Activated naive CD8-positive, alpha-beta T cell treated with anti-CD3 and anti-CD28 coated beads, Interleukin-2, amount 50 U/mL, for 24 hours (primary cell): ENCODE data around the gene EFNB1.

Source experiments
- ATAC-seq: fragments of 150-1000 bp; cut with Tn5 transposase; one replicate; pipeline ENCODE4 v1.10.0; 2021
- DNase-seq: peaks from one replicate; pipeline ENCODE4 v3.0.0; 2021
- H3K27ac Mint-ChIP-seq: one replicate; pipeline ENCODE4 v1.8.0; 2021; ENCODE audit warnings: mild to moderate bottlenecking, mixed read lengths
- H3K27me3 Mint-ChIP-seq: one replicate; pipeline ENCODE4 v1.8.0; 2021; ENCODE audit warnings: mixed read lengths
- H3K36me3 Mint-ChIP-seq: one replicate; pipeline ENCODE4 v1.8.0; 2021; ENCODE audit warnings: low read depth, mixed read lengths
- H3K4me1 Mint-ChIP-seq: one replicate; pipeline ENCODE4 v1.8.0; 2021; ENCODE audit warnings: mixed read lengths
- H3K4me3 Mint-ChIP-seq: one replicate; pipeline ENCODE4 v1.8.0; 2021; ENCODE audit warnings: mild to moderate bottlenecking, moderate library complexity, mixed read lengths
- H3K9me3 Mint-ChIP-seq: one replicate; pipeline ENCODE4 v1.8.0; 2021; ENCODE audit warnings: mixed read lengths

EFNB1 gene

DNA sequence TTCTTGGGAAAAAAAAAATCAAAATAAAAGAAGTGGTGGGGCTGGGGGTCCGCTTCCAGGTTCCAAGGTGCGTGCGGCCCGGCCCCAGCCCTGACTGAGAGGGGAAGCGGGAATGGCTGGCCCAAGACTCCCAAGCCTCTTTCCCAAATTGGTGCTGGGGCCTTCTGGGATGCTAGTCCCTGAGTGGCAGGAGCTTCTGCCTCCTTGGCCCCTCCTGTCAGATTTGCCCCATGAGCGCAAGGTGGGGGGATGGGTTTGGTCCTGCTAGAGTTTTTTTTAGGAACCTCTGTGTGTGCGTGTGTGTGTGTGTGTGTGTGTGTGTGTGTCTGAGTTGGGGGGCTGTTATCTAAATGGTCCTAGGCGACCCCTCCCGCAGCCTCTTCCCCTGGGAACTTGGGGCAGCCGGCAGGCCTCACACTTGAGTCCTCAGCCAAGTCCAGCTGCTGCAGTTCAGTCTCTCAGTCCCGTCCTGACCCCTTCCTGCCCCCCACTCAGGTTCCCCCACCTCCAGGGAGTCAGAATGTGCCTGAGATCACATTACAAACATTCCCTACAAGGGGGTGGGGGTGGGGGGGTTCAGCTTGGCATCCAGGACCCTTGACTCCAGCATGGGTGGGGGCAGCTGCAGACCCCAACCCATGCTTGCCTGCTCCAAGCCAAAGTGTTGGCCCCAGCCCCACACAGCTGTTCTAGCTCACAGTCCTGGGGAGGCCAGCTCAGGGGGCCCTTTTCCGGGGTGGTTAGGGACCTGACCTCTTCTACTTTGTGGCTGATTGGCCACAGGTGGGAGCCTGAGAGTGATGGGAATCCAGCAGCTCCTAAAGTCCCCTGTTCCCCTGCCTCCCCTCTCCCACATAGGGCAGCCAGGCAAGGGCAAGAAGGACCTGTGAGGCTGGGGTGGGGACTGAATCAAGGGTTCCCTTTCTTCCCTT lies 4.0 kb downstream of the EFNB1 start:
- Mint-ChIP-seq H3K9me3 (no peaks in the 10 kb centered on the region), H3K4me3 (peak overlapping the region; percentile 48), H3K4me1 (peaks cover 19% of the 10 kb centered on the region), H3K27me3 (no peaks in the 10 kb centered on the region), H3K27ac (no peak overlapping the region), H3K36me3 (peaks cover 4% of the 10 kb centered on the region)
- no peak for DNase-seq
- ATAC-seq = no peak

DNA sequence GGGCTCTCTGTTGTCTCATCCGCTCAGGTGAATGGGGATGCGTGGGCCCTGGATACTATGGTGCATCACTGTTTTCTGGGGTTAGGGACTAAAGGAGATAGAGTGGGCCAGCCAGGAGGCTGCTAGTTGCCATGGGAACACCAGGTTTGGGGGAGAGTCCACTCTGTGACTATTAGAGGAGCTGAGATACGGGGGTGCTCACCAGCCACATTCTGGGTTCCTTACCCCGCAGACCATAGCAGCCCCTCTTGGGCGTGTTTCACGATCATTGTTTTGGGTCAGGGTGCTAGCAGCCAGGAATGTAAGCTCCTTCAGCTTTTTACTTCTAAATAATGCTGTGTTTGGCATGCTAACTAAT lies 4.6 kb downstream of the EFNB1 start:
- Mint-ChIP-seq H3K27me3 (no peaks in the 10 kb centered on the region), H3K9me3 (no peaks in the 10 kb centered on the region), H3K4me1 (peaks cover 17% of the 10 kb centered on the region), H3K27ac (no peak overlapping the region), H3K4me3 (no peak overlapping the region), H3K36me3 (peaks cover 4% of the 10 kb centered on the region)
- DNase-seq = no peak
- no peak for ATAC-seq

DNA sequence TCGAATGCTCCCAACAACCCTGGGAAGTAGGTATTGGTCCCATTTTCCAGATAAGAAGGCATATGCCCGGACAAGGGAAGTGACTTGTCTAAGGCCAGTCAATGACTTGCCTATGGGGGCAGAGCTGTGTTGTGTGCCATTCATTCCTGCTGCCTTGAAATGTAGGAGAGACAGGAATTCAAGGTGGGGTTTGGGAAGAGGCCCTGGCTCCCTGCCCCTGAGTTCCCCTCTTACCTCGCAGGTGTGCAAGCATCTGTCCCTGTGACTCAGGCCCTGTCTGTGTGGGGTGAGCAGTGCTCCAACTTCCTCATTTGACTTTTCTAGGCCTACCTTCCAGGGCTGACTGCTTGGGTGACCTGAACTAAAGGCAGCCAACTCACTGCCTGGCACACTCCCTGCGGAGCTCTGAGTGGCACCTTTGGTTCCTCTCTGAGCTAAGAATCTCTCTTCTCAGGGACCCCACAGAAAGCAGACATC lies 5.1 kb downstream of the EFNB1 start:
- H3K9me3 Mint-ChIP-seq = no peaks in the 10 kb centered on the region
- no peak overlapping the region for H3K27ac Mint-ChIP-seq
- ATAC-seq = no peak
- H3K4me3 Mint-ChIP-seq = no peak overlapping the region
- H3K4me1 Mint-ChIP-seq = peaks cover 14% of the 10 kb centered on the region
- DNase-seq = no peak
- peaks cover 4% of the 10 kb centered on the region for H3K36me3 Mint-ChIP-seq
- H3K27me3 Mint-ChIP-seq = no peaks in the 10 kb centered on the region

DNA sequence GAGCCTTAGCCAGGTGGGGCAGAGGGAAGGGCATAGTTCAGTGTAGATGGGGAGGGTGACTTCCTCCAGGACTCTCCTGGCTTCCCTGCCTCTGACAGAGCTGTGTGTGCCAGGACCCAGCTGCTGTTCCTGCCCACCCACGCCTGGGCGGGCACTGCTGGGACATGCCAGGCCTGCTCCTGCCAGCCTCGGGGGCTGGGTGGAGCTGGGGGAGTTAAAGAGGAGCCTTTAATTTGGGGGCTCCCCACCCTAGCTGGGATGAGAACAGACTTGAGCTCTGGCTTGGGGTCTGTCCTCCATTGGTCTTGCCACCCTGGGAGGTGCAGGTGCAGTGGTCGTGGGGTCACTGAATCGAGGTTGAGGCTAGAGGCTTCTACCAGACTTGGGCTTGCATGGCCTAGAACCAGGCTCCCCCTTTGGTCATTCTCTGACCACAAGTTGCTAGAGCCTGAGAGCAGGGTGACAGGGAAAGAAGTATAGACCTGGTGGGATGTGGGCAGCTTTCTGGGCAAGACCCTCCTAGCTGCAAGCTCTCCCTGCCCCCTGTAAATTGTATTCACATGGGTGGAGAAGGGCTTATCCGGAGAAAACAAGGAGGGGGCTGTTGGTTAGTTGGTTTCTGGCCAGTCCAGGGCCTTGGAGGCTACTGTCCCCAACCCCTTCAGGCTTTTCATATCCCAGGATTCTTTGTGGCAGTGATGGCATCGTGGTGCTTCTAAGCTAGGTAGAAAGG lies 5.7 kb downstream of the EFNB1 start:
- no peaks in the 10 kb centered on the region for H3K27me3 Mint-ChIP-seq
- H3K36me3 Mint-ChIP-seq = peaks cover 4% of the 10 kb centered on the region
- ATAC-seq = no peak
- H3K4me1 Mint-ChIP-seq = peaks cover 14% of the 10 kb centered on the region
- H3K9me3 Mint-ChIP-seq = no peaks in the 10 kb centered on the region
- H3K27ac Mint-ChIP-seq = no peak overlapping the region
- H3K4me3 Mint-ChIP-seq = no peak overlapping the region
- no peak for DNase-seq

DNA sequence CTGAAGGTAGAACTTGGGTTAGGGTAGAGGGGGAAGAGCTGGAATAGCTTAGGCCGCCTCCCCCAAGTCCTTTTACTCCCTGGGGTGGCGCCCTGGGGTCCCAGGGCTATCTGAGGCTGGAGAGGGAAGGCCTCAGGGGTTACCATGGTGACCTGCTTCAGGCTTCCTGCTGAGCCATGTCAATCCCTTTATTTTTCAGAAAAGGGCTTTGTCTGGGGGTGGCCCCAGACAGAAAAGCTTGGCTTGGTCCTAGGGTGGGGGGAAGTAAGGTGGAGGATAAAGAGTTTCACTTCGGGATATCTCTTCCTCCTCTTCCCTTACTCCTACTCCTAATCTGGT lies 6.3 kb downstream of the EFNB1 start:
- Mint-ChIP-seq H3K4me1 (peaks cover 14% of the 10 kb centered on the region), H3K27ac (no peak overlapping the region), H3K27me3 (no peaks in the 10 kb centered on the region), H3K4me3 (no peak overlapping the region), H3K36me3 (peaks cover 4% of the 10 kb centered on the region), H3K9me3 (no peaks in the 10 kb centered on the region)
- DNase-seq = no peak
- ATAC-seq = no peak

DNA sequence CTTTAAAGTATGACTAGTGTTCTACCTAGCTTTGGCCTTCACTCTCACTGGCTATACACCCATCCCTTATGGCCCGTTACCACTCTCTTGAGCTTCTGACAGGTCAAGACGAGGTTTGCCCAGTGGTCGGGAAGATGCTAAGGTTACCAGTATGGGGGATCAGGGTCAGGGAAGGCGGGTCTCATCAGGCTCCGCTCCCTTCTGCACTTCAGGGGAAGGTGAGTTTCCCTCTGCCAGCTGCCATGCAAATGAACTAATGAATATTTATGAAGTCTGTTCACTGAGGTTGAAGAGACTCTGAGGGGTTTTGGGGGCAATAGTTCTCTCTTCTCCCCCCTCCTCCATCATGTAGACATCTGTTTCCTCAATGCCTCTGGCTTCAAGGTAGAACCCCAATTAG lies 6.6 kb downstream of the EFNB1 start:
- H3K36me3 Mint-ChIP-seq = peaks cover 4% of the 10 kb centered on the region
- no peaks in the 10 kb centered on the region for H3K9me3 Mint-ChIP-seq
- no peaks in the 10 kb centered on the region for H3K27me3 Mint-ChIP-seq
- no peak overlapping the region for H3K27ac Mint-ChIP-seq
- peaks cover 14% of the 10 kb centered on the region for H3K4me1 Mint-ChIP-seq
- no peak for ATAC-seq
- no peak for DNase-seq
- H3K4me3 Mint-ChIP-seq = no peak overlapping the region

DNA sequence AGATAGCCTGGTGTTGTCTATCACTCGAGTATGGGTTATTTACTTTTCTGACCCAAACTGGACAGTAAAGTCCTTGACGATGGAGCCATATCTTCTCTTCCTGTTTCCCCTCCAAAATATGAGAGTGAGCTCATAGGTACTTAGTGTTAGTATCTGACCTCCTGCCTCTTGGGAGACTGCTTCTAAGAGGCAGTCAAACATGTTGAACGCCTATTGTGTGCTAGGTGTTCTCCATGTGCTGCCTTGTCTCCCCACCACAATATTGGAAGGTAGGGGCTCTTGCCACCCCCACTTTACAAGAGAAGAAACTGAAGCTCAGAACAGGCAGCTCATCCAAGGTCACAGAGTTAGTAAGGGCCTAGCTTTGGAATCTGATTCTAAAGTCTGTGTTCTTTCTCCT lies 8.3 kb downstream of the EFNB1 start:
- Mint-ChIP-seq H3K27ac (no peak overlapping the region), H3K27me3 (no peaks in the 10 kb centered on the region), H3K4me3 (no peak overlapping the region), H3K9me3 (no peaks in the 10 kb centered on the region), H3K36me3 (peaks cover 4% of the 10 kb centered on the region), H3K4me1 (peaks cover 3% of the 10 kb centered on the region)
- ATAC-seq (no peak), DNase-seq (no peak)

DNA sequence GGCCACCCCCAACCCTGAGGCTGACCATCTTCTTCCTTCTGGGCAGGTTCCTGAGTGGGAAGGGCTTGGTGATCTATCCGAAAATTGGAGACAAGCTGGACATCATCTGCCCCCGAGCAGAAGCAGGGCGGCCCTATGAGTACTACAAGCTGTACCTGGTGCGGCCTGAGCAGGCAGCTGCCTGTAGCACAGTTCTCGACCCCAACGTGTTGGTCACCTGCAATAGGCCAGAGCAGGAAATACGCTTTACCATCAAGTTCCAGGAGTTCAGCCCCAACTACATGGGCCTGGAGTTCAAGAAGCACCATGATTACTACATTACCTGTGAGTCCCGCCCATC lies 9.7 kb downstream of the EFNB1 start:
- no peak overlapping the region for H3K27ac Mint-ChIP-seq
- no peak for DNase-seq
- H3K4me3 Mint-ChIP-seq = no peak overlapping the region
- no peaks in the 10 kb centered on the region for H3K9me3 Mint-ChIP-seq
- no peaks in the 10 kb centered on the region for H3K4me1 Mint-ChIP-seq
- ATAC-seq = no peak
- no peaks in the 10 kb centered on the region for H3K27me3 Mint-ChIP-seq
- H3K36me3 Mint-ChIP-seq = peaks cover 4% of the 10 kb centered on the region

DNA sequence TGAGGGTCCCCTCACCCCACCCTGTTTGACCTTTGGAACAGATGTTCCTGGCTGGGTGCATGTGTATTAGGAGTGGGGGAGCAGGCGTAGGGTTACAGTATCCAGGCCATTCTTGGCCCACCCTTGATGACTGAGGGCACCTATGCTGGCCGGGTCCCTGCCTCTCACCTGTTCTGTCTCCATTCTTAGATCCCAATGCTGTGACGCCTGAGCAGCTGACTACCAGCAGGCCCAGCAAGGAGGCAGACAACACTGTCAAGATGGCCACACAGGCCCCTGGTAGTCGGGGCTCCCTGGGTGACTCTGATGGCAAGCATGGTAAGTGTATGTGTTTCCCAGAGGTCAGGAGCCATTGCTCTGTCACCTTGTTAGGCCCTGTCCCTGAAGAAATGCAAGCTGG lies 10.9 kb downstream of the EFNB1 start:
- no peak overlapping the region for H3K27ac Mint-ChIP-seq
- ATAC-seq = no peak
- no peak overlapping the region for H3K4me3 Mint-ChIP-seq
- no peaks in the 10 kb centered on the region for H3K4me1 Mint-ChIP-seq
- H3K27me3 Mint-ChIP-seq = no peaks in the 10 kb centered on the region
- DNase-seq = no peak
- H3K9me3 Mint-ChIP-seq = no peaks in the 10 kb centered on the region
- peaks cover 4% of the 10 kb centered on the region for H3K36me3 Mint-ChIP-seq

DNA sequence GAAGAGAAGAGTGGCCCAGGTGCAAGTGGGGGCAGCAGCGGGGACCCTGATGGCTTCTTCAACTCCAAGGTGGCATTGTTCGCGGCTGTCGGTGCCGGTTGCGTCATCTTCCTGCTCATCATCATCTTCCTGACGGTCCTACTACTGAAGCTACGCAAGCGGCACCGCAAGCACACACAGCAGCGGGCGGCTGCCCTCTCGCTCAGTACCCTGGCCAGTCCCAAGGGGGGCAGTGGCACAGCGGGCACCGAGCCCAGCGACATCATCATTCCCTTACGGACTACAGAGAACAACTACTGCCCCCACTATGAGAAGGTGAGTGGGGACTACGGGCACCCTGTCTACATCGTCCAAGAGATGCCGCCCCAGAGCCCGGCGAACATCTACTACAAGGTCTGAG lies 11.4 kb downstream of the EFNB1 start:
- Mint-ChIP-seq H3K4me1 (no peaks in the 10 kb centered on the region), H3K4me3 (no peak overlapping the region), H3K36me3 (peaks cover 4% of the 10 kb centered on the region), H3K27me3 (no peaks in the 10 kb centered on the region), H3K27ac (no peak overlapping the region), H3K9me3 (no peaks in the 10 kb centered on the region)
- DNase-seq (no peak), ATAC-seq (no peak)

DNA sequence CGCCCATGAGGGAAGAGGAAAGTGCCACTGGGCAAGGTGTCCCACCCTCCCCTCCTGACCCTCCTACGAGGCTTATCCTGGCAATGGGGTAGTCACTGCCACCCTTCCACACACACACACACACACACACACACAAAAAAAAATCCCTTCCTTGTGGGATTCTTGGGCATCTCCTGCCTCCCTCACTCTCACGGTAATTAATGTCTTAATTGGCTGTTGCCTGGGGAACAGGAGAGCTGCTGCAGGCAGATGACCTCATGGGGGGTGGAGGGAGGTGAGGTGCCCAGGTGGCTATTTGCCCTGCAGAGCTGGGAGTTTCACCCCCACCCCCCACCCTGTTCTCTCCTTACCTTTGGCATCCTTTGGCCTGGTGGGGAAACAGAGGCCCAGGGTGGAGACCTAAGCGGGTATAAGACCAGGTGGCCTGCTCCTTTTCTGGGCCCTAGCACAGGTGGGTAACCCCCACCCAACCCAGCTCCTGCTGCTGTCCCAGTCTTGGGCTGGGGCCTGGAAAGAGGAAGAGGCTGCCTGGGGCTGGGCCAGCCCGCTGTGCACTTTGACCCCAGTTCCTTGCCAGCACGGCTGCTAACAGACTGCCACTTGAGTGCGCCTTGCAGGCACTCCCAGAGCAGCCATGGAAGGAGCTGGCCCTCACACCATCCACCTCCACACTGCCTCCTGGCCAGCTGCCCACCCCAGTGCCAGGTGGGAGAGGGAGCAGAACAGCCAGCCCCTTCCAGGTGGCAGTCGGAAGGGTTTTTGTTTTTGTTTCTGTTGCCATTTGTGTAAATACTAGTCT lies 12.6 kb downstream of the EFNB1 start:
- Mint-ChIP-seq H3K27ac (no peak overlapping the region), H3K36me3 (peaks cover 4% of the 10 kb centered on the region), H3K4me3 (no peak overlapping the region), H3K9me3 (no peaks in the 10 kb centered on the region), H3K4me1 (no peaks in the 10 kb centered on the region), H3K27me3 (no peaks in the 10 kb centered on the region)
- DNase-seq = no peak
- no peak for ATAC-seq

DNA sequence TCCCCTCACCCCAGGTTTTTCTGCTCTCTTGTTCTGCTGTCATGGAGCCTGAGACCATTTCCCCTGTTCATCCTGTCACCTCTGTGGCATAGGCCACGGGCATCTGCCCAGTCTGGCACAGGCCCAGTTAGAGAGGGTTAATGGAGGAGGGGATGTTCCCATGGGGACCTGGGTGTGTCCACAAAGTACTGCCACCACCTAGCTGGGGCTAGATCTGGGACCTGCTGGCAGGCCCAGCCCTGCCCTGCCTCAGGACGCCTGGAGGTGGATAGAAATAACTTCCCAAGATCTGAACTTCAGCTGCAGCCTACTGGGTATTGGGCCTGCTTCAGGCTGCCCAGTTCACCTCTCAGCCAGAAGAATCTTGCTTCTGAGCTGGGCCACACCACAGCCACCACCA lies 13.5 kb downstream of the EFNB1 start:
- DNase-seq = no peak
- H3K4me3 Mint-ChIP-seq = no peak overlapping the region
- no peak overlapping the region for H3K27ac Mint-ChIP-seq
- no peak for ATAC-seq
- H3K9me3 Mint-ChIP-seq = no peaks in the 10 kb centered on the region
- no peaks in the 10 kb centered on the region for H3K27me3 Mint-ChIP-seq
- H3K4me1 Mint-ChIP-seq = no peaks in the 10 kb centered on the region
- H3K36me3 Mint-ChIP-seq = no peaks in the 10 kb centered on the region

DNA sequence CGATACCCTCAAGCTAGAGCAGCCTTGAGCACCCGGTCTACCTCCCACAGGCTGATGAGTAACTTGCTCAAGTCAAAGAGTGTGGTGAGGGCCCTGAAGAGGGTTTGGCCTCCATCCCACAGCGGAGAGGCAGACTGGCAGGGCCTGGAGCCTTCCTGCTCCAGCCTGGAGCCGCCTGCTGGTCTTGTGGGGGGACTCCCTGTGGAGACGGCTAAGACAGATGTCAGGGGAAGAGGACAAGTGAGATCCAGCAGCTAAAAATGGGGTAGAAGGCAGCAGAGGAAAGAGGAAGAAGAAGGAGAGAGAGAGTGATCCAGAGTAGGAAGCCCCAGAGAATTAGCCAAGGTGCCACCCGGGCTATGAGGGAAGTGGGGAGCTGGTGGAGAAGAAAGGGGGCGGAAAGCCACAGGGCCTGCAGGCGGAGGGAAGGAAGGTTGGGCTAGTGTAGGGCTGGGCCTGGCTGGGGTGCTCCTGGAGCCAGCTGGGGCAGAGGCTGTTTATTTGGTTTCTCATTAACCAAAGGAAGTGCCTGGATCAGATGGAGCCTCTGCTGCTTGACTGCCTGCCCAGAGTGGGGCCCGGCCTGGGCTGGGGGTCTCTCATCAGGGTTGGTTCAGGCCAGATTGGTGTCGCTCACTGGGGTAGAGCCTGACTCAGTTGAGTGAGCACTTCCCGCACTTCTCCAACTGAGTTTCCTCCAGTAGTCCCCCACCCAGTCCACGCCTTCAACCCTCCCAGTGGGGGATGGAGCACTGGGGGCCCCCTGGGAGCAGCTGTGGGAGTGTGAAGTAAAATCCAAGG lies 14.2 kb downstream of the EFNB1 start:
- Mint-ChIP-seq H3K4me1 (no peaks in the 10 kb centered on the region), H3K36me3 (no peaks in the 10 kb centered on the region), H3K27ac (no peak overlapping the region), H3K9me3 (no peaks in the 10 kb centered on the region), H3K27me3 (no peaks in the 10 kb centered on the region), H3K4me3 (no peak overlapping the region)
- DNase-seq = no peak
- ATAC-seq = no peak

DNA sequence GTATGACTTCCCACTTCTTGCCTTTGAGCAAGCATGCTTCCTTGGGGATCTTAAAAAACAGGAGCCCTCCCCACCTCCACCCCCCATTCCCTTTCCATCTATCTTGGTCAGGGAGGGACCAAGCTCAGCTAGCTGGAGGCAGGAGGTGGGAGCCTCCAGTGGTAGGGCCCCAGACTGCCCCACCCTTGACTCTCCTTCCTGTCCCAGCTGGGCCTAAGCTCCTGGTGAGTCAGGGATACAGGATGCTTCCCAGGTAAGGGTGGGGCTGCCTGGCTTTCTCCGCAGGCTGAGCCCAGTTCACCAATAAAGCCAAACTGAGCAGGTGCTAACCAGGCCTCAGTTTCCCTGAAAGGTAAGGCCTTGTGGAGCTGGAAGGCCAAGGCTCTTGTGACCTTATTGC lies 15.2 kb downstream of the EFNB1 start:
- Mint-ChIP-seq H3K36me3 (no peaks in the 10 kb centered on the region), H3K27ac (no peak overlapping the region), H3K4me1 (no peaks in the 10 kb centered on the region), H3K27me3 (no peaks in the 10 kb centered on the region), H3K4me3 (no peak overlapping the region), H3K9me3 (no peaks in the 10 kb centered on the region)
- DNase-seq (no peak), ATAC-seq (no peak)
